ENCODE results near the gene PCDHGC5. TPM values are rescaled to one million over a fixed set of nuclear protein-coding genes. Genes with fewer than 3 reads are reported as not detected.

Gene PCDHGC5
- total and polyA plus RNA-seq, 11 donors = 0.72 to 5.4 (median 3.0) TPM

- peaks cover 14 to 81% (median 54%) of the 10 kb centered on the region in 12 donors for H3K4me1 ChIP-seq
- TF ChIP-seq POLR2A (IDR thresholded peaks at IDR 0.05) (no peak), CTCF (IDR thresholded peaks at IDR 0.05) (no peak)
- no peak overlapping the region for H3K4me3 ChIP-seq
- intact Hi-C loops (cut with DNase I) = no loop called here
- peaks cover 0 to 70% (median 36%) of the 10 kb centered on the region in 9 donors for H3K36me3 ChIP-seq
- no peak for ATAC-seq
- H3K9me3 ChIP-seq = no peaks in the 10 kb centered on the region
- H3K27me3 ChIP-seq = no peaks in the 10 kb centered on the region
- no peak for DNase-seq
- H3K27ac ChIP-seq = peak overlapping the region in 11 of 12 donors; percentile 48 to 96 (median 91)
- 72 to 84% (median 78%) methylated on average over 3 of the region's 3 CpGs for WGBS, 4 donors
These were observed 26.3 kb downstream of the PCDHGC5 start for GRCh38 chr5:141515141-141515540.

- peaks cover 0 to 72% (median 26%) of the 10 kb centered on the region in 9 donors for H3K36me3 ChIP-seq
- ATAC-seq (no peak), DNase-seq (no peak)
- H3K27me3 ChIP-seq = no peaks in the 10 kb centered on the region
- peak overlapping the region; percentile 16 to 96 (median 86) for H3K27ac ChIP-seq
- H3K9me3 ChIP-seq = no peaks in the 10 kb centered on the region
- no peak for TF ChIP-seq POLR2A (IDR thresholded peaks at IDR 0.05)
- TF ChIP-seq CTCF (IDR thresholded peaks at IDR 0.05) = no peak
- 84 to 91% (median 88%) methylated on average over 4 of the region's 4 CpGs for WGBS, 4 donors
- no peak overlapping the region for H3K4me3 ChIP-seq
- peaks cover 14 to 88% (median 64%) of the 10 kb centered on the region in 12 donors for H3K4me1 ChIP-seq
- intact Hi-C loops (cut with DNase I) = no loop called here
These were observed 27.2 kb downstream of the PCDHGC5 start for GRCh38 chr5:141515946-141516671.

- TF ChIP-seq POLR2A (IDR thresholded peaks at IDR 0.05) (no peak), CTCF (IDR thresholded peaks at IDR 0.05) (no peak)
- H3K36me3 ChIP-seq = peaks cover 0 to 69% (median 21%) of the 10 kb centered on the region in 9 donors
- WGBS, 4 donors = 68 to 88% (median 80%) methylated on average over 8 of the region's 8 CpGs
- no peak for ATAC-seq
- H3K4me1 ChIP-seq = peaks cover 16 to 93% (median 69%) of the 10 kb centered on the region in 12 donors
- intact Hi-C loops (cut with DNase I) = no loop called here
- H3K9me3 ChIP-seq = no peaks in the 10 kb centered on the region
- peak in 2 of 5 donors; percentile 53 to 60 for DNase-seq
- H3K27ac ChIP-seq = peak overlapping the region; percentile 16 to 96 (median 86)
- no peak overlapping the region for H3K4me3 ChIP-seq
- H3K27me3 ChIP-seq = no peaks in the 10 kb centered on the region
These were observed 27.8 kb downstream of the PCDHGC5 start for GRCh38 chr5:141516672-141517025.

- H3K27ac ChIP-seq = peak overlapping the region in 8 of 12 donors; percentile 9 to 96 (median 84)
- 85 to 90% (median 87%) methylated on average over 8 of the region's 8 CpGs for whole genome bisulfite sequencing, 4 donors
- TF ChIP-seq POLR2A (IDR thresholded peaks at IDR 0.05) (no peak), CTCF (IDR thresholded peaks at IDR 0.05) (no peak)
- intact Hi-C loops (cut with DNase I) = no loop called here
- no peak for ATAC-seq
- no peaks in the 10 kb centered on the region for H3K27me3 ChIP-seq
- no peaks in the 10 kb centered on the region for H3K9me3 ChIP-seq
- DNase-seq = no peak
- H3K36me3 ChIP-seq = peaks cover 0 to 67% (median 18%) of the 10 kb centered on the region in 9 donors
- peaks cover 21 to 94% (median 75%) of the 10 kb centered on the region in 12 donors for H3K4me1 ChIP-seq
- no peak overlapping the region for H3K4me3 ChIP-seq
These were observed 28.4 kb downstream of the PCDHGC5 start for GRCh38 chr5:141517312-141517711.
